ENCODE results near the gene COPS9. TPM values are rescaled to one million over a fixed set of nuclear protein-coding genes. Genes with fewer than 3 reads are reported as not detected.

Gene COPS9
- total RNA-seq = 39.3 TPM

GRCh38 chr2:240136013-240136670, at the start of gene COPS9:
COPS9 (minus strand) TSS chr2:240136305; CDS start chr2:240136284, 21 bp downstream.
- DNase-seq (ENCODE audit: low spot score) = peak; percentile 85
- peak; percentile 98 for ATAC-seq

- no peak for ATAC-seq
- no peak for DNase-seq (ENCODE audit: low spot score)
These were observed 48.6 kb upstream of the COPS9 start for GRCh38 chr2:240184656-240185055.

GRCh38 chr2:240183875-240184590, 47.9 kb upstream of the COPS9 start:
- no peak for ATAC-seq
- no peak for DNase-seq (ENCODE audit: low spot score)

GRCh38 chr2:240183006-240183874, 47.1 kb upstream of the COPS9 start:
- DNase-seq (ENCODE audit: low spot score) = no peak
- ATAC-seq = no peak

- DNase-seq (ENCODE audit: low spot score) = no peak
These were observed 46.4 kb upstream of the COPS9 start for GRCh38 chr2:240182476-240182875.

GRCh38 chr2:240182001-240182400, 45.9 kb upstream of the COPS9 start:
- ATAC-seq = no peak
- DNase-seq (ENCODE audit: low spot score) = no peak

More at GRCh38 chr2:240182476-240182875, 46.4 kb upstream of the COPS9 start:
- no peak for ATAC-seq

- ATAC-seq (no peak), DNase-seq (ENCODE audit: low spot score) (no peak)
These were observed 44.0 kb upstream of the COPS9 start for GRCh38 chr2:240179941-240180666.

GRCh38 chr2:240179186-240179815, 43.2 kb upstream of the COPS9 start:
- ATAC-seq = no peak
- no peak for DNase-seq (ENCODE audit: low spot score)

GRCh38 chr2:240178564-240178963, 42.5 kb upstream of the COPS9 start:
- DNase-seq (ENCODE audit: low spot score) (no peak), ATAC-seq (no peak)

GRCh38 chr2:240174496-240174895, 38.4 kb upstream of the COPS9 start:
- DNase-seq (ENCODE audit: low spot score) = no peak
- no peak for ATAC-seq

GRCh38 chr2:240172071-240172895, 36.2 kb upstream of the COPS9 start:
- ATAC-seq (peak; percentile 37), DNase-seq (ENCODE audit: low spot score) (no peak)

GRCh38 chr2:240170883-240171282, 34.8 kb upstream of the COPS9 start:
- DNase-seq (ENCODE audit: low spot score) (no peak), ATAC-seq (no peak)

- ATAC-seq (no peak), DNase-seq (ENCODE audit: low spot score) (no peak)
These were observed 34.2 kb upstream of the COPS9 start for GRCh38 chr2:240170354-240170735.

GRCh38 chr2:240169486-240170353, 33.6 kb upstream of the COPS9 start:
- DNase-seq (ENCODE audit: low spot score) (no peak), ATAC-seq (no peak)

- ATAC-seq = peak; percentile 12
- DNase-seq (ENCODE audit: low spot score) = no peak
These were observed 32.6 kb upstream of the COPS9 start for GRCh38 chr2:240168546-240169361.

GRCh38 chr2:240168041-240168440, 31.9 kb upstream of the COPS9 start:
- ATAC-seq = no peak
- no peak for DNase-seq (ENCODE audit: low spot score)

- DNase-seq (ENCODE audit: low spot score) (no peak), ATAC-seq (no peak)
These were observed 31.4 kb upstream of the COPS9 start for GRCh38 chr2:240167588-240167880.
